Adrenal gland (tissue), 12 donors: ENCODE measurements around the gene SLC25A21. TPM values are rescaled to one million over a fixed set of nuclear protein-coding genes. Genes with fewer than 3 reads are reported as not detected.

Source experiments
- DNase-seq, 7 donors: peaks; one replicate each; pipeline ENCODE4 v3.0.0-alpha.2; 2019 to 2020
- H3K27ac ChIP-seq, 5 donors: fragments of 200-600 bp; sonication (generic) in 4 of 5; 1 replicate in 3 of 5; 2 replicates in 2 of 5; pipeline versions ENCODE4 v1.5.1 to v1.8.0; 2016 to 2020; ENCODE audit warnings: mild to moderate bottlenecking in 1 of 5
- H3K27me3 ChIP-seq: fragments of 200-600 bp; 2 replicates; pipeline ENCODE4 v1.8.0; 2021
- H3K36me3 ChIP-seq, 2 donors: fragments of 200-600 bp; replicated peaks in 1 of 2; 1 replicate in 1 of 2; 2 replicates in 1 of 2; pipeline versions ENCODE4 v1.5.1 to v1.8.0; 2018 to 2022
- H3K4me1 ChIP-seq, 2 donors: fragments of 200-600 bp; replicated peaks in 1 of 2; 1 replicate in 1 of 2; 2 replicates in 1 of 2; pipeline versions ENCODE4 v1.5.1 to v1.8.0; 2018 to 2021
- H3K4me3 ChIP-seq, 4 donors: fragments of 200-600 bp; sonication (generic) in 3 of 4; one replicate each; pipeline ENCODE4 v1.5.1; 2016 to 2018
- H3K9me3 ChIP-seq, 3 donors: fragments of 200-600 bp; sonication (generic) in 1 of 3; replicated peaks in 1 of 3; 1 replicate in 2 of 3; 2 replicates in 1 of 3; pipeline versions ENCODE4 v1.5.1 to v1.8.0; 2016 to 2021
- CTCF ChIP-seq, 6 experiments: fragments of 450-650 bp in 4 of 6; fragments of 200-600 bp in 2 of 6; sonication (generic) in 1 of 6; IDR thresholded peaks; 1 replicate in 5 of 6; 2 replicates in 1 of 6; pipeline versions ENCODE4 v1.5.1 to v1.8.0; 2016 to 2021; ENCODE audit warnings: antibody characterized with exemption in 6 of 6, mild to moderate bottlenecking in 2 of 6, moderate library complexity in 1 of 6
- POLR2A ChIP-seq, 2 donors: fragments of 450-650 bp; IDR thresholded peaks; one replicate each; pipeline ENCODE4 v1.6.1; 2017; ENCODE audit warnings: antibody characterized with exemption in 2 of 2, mild to moderate bottlenecking in 2 of 2, moderate library complexity in 1 of 2
- WGBS, 4 donors: extraction: QIAGEN DNeasy Blood & Tissue Kit in 2 of 4; methylation state at CpG; one replicate each; pipeline versions ENCODE4 v1.1.5 to v1.1.7; 2013 to 2017; 5-methylcytosine and 5-hydroxymethylcytosine counted together
- intact Hi-C, 2 donors: fragments of 100-400 bp; cut with DNase I; formaldehyde crosslinking; loops; one replicate each; pipeline versions ENCODE4 v1.14.1 to v1.15.0; 2022 to 2023
- polyA plus RNA-seq, 3 donors: library from polyadenylated mRNA; stranded (reverse); fragments of 200-250 nt in 2 of 3; fragments of 350-450 nt in 1 of 3; fragmentation: Illumina TruSeq in 1 of 3; extraction: RNeasy Lipid Tissue Mini Kit (QIAGEN cat#74804) in 1 of 3; gene quantifications; one replicate each; pipeline ENCODE4 v1.2.3, GENCODE V29; 2013 to 2014
- total RNA-seq, 9 donors: library from RNA; depleted of rRNA in 4 of 9; stranded (reverse); fragments of >200 nt in 4 of 9; fragments of 120-200 nt in 1 of 9; fragmentation: NEBNext Ultra II Directional in 1 of 9; extraction: Animal tissue kit (Norgen Biotek cat#: 25700) in 1 of 9; gene quantifications; one replicate each; pipeline versions ENCODE4 v1.1.0 to v1.2.4, GENCODE V29; 2013 to 2023
- donor health status: healthy with polysubstance abuse.
- donor health status: Bipolar disorder and iron deficiency.
- donor health status: DM: yes; HTN: yes; CAD: no.
- donor health status: DM: no; HTN: no; CAD: no.
- donor health status: DM: no; HTN: no; CAD: no.
- donor health status: DM: yes; HTN: yes; CAD: no.

SLC25A21 gene
- total and polyA plus RNA-seq, 12 donors, result 0.14 to 3.8 (median 0.56) TPM

- no peak for TF ChIP-seq POLR2A (IDR thresholded peaks at IDR 0.05)
- no peak for TF ChIP-seq CTCF (IDR thresholded peaks at IDR 0.05)
- WGBS, 4 donors, result 69 to 81% (median 71%) methylated on average over 2 of the region's 2 CpGs
Observed at GRCh38 chr14:36834293-36834692, 338.1 kb downstream of the SLC25A21 start.

GRCh38 chr14:36829547-36829946 is 342.9 kb downstream of the SLC25A21 start:
- DNase-seq, result no peak
- no peaks in the 10 kb centered on the region for H3K9me3 ChIP-seq
- WGBS, 4 donors, result 64 to 72% (median 66%) methylated on average over 3 of the region's 3 CpGs
- no peak overlapping the region for H3K27ac ChIP-seq
- H3K4me3 ChIP-seq, result no peak overlapping the region
- peaks cover 3% of the 10 kb centered on the region for H3K27me3 ChIP-seq
- TF ChIP-seq POLR2A (IDR thresholded peaks at IDR 0.05) (no peak), CTCF (IDR thresholded peaks at IDR 0.05) (no peak)
- no peaks in the 10 kb centered on the region for H3K4me1 ChIP-seq
- intact Hi-C loops, result no loop called here
- no peaks in the 10 kb centered on the region for H3K36me3 ChIP-seq

More at GRCh38 chr14:36834293-36834692, 338.1 kb downstream of the SLC25A21 start:
- Histone ChIP-seq H3K27ac (no peak overlapping the region), H3K4me3 (no peak overlapping the region), H3K36me3 (no peaks in the 10 kb centered on the region), H3K4me1 (no peaks in the 10 kb centered on the region), H3K9me3 (no peaks in the 10 kb centered on the region), H3K27me3 (peaks cover 3% of the 10 kb centered on the region)
- no peak for DNase-seq
- intact Hi-C loops, result no loop called here

GRCh38 chr14:36827861-36828260 is 344.5 kb downstream of the SLC25A21 start:
- H3K9me3 ChIP-seq, result peaks cover 0 to 1% (median 0%) of the 10 kb centered on the region in 3 donors
- H3K36me3 ChIP-seq, result no peaks in the 10 kb centered on the region
- TF ChIP-seq CTCF (IDR thresholded peaks at IDR 0.05) (no peak), POLR2A (IDR thresholded peaks at IDR 0.05) (no peak)
- no peak overlapping the region for H3K27ac ChIP-seq
- DNase-seq, result no peak
- WGBS, 4 donors, result 0 to 34% (median 21%) methylated on average over 2 of the region's 2 CpGs
- H3K4me1 ChIP-seq, result no peaks in the 10 kb centered on the region
- intact Hi-C loops, result no loop called here
- peaks cover 3% of the 10 kb centered on the region for H3K27me3 ChIP-seq
- no peak overlapping the region for H3K4me3 ChIP-seq

- DNase-seq, result no peak
- Histone ChIP-seq H3K4me1 (no peaks in the 10 kb centered on the region), H3K36me3 (no peaks in the 10 kb centered on the region), H3K9me3 (peaks cover 0 to 6% (median 0%) of the 10 kb centered on the region in 3 donors), H3K27ac (no peak overlapping the region), H3K4me3 (no peak overlapping the region), H3K27me3 (peaks cover 3% of the 10 kb centered on the region)
- WGBS, 4 donors, result 83 to 87% (median 85%) methylated on average over 6 of the region's 6 CpGs
- TF ChIP-seq POLR2A (IDR thresholded peaks at IDR 0.05) (no peak), CTCF (IDR thresholded peaks at IDR 0.05) (no peak)
- intact Hi-C loops, result no loop called here
Observed at GRCh38 chr14:36826614-36827013, 345.8 kb downstream of the SLC25A21 start.
